T-helper 2 cell (primary cell): ENCODE results near the gene CHMP4A.

ENCODE experiments used
- DNase-seq, 5 experiments: peaks; one replicate each; pipeline versions ENCODE4 v3.0.0 to v3.0.0-alpha.2; 2012 to 2022

Gene CHMP4A

DNA sequence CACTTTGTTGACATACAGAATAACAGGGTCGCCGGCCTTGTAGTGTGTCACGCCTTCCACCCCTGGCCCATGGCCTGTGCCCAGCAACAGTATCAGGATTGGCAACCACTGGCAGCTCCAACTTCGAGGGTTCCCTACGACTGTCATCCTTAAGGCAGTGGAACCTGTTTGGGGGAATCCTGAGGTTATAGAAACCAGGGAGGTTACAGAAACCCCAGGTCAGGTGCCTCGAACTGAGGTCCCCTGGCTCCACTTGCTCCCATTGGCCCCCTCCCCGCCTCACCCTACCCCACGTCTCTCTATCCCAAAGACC is 18.5 kb downstream of the CHMP4A start:
- DNase-seq = no peak

GRCh38 chr14:24194186-24194872 is 19.0 kb downstream of the CHMP4A start:
- no peak for DNase-seq

DNA sequence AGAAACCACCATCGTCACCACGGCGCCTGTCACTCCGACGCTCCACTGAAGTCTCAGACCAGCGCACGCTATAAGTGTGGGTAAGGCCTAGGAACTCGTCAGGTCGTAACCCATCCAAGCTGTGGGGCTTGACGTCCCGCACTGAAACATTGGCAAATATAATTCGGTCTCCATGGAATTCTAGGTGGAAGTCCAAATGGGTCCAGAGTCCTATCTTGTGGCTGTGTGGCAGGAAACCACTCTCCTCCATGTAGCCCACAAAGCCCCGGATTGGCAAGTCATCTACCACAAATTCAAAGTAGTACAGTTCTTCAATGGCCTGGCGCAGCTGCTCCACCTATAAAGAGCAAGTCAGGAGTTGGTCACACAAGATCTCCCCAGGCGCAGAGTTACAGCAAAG is 20.4 kb downstream of the CHMP4A start:
- DNase-seq = no peak

DNA sequence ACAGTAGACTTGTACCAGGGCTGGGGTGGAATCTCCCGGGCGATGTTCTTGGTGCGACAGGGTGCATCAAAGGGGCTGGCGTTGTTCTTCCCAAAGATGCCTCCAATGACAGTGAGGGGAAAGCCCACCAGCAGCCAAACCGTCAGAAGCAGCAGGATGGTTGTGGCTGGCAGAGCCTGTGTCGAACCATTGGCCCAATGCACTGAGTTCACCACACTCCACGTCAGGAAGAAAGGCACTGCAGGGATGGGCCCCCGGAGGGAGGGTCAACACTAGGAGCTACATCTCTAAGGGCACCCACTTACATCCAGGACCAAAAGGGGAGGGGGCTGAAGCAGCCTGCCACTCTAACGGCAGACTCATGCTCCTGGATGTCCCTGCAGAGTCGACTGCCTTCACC is 22.9 kb downstream of the CHMP4A start:
- DNase-seq = no peak

DNA sequence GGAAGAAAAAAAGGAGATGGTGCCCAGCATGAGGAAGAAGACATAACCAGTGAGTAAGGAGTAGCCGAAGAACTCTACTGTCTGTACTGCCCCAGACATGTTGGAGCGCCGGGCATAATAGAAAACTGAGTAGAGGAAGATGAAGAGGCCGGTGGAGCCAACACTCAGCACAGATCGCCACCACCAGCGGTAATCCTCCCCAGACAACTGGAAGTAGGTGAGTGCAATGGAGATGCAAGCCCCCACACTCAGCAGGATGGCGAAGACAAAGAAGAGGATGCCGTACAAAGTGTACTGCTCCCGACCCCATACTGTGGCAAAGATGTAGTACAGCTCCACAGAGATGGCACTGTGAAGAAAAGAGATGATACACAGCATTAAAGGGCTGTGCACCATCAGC is 23.8 kb downstream of the CHMP4A start:
- no peak for DNase-seq

DNA sequence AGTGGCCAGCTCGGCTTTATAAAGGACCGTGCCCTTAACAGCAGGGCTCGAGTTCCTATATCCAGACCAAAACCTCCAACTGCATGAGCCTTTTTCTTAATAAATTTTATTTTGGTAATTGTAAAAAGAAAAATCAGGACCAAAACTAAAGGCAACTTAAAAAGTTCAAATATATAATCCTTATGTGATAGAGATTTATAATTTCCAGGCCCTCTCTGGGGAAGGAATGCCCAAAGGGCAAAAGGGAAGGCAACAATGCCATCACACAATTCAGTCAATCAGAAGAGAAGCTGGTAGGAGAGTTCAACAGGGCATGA is 24.3 kb downstream of the CHMP4A start:
- no peak for DNase-seq

- peak; percentile 83 to 98 (median 93) for DNase-seq
These were observed 24.8 kb downstream of the CHMP4A start, which contains the start of gene IPO4 for GRCh38 chr14:24188251-24189058. Gene IPO4 (minus strand): TSS chr14:24188816. CDS start chr14:24188787, 29 bp downstream.

DNA sequence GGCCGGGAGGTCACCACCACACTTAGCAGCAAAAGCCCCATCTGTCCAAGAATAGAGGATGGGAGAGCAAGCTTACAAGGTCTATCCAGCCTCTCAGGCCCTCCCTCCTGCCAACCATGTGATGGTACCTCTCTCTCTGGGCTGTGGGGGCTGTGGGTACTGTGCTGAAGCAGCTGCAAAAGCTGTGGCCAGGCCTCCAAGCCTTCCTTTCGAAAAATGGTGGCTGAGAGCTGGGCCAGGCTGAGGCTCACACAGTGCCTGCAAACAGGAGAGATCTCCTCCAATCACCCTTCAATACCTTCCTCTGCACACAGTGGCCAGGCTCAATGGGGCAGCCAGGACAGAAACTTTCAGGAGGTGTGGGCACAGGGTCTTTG is 25.8 kb downstream of the CHMP4A start:
- no peak for DNase-seq

DNA sequence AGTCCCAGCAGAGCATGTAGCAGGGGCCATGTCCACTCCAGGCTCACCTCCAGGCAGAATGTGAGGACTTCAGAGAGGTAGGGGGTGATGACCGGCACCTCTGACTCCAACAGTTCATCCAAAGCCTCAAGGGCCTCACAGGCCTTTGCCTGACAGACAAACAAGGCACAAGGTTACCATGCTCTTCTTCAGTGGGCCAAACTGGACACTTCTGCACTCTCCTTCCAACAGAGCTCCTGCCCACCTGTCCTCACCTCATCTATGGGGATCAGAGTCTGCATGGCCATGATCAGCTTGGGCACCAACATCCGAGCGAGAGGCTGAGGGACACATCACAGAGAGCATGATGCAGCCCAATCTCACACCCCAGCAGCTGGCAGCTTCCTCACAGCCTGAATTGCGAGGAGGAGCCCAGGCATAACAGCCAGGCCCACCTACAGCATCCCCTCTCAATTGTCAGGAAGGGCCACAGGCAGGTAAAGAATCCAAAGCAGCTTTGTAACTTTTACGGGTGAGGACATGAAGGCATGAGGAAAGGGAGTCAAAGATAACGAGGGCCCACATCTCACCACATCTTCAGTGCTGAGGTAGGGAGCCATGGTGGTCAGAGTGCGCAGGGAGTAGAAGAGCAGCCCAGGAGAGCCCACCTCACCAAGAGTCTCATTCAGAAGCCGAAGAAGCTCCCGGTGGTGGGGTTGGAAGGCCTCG is 26.3 kb downstream of the CHMP4A start:
- DNase-seq = no peak

- DNase-seq = no peak
These were observed 27.5 kb downstream of the CHMP4A start for GRCh38 chr14:24185741-24186140.

DNA sequence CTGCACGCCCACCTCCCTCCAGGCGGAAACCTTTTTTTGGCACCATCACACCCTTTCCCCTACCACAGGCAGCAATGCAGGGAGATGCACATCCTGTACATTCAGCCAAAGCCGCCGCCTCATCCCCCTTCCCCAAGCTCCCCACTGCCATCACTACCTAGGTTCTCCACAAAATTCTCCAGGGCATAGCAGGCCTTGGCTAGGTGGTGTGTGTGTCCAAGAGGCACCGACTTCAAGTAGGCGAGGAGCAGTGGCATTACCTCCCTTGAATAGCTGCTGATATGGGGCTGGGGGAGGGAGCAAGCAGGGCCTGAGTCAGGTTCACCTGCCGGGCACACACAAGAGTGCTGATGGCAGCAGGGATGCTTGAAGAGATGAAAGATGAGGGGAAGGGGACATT is 28.3 kb downstream of the CHMP4A start:
- no peak for DNase-seq

DNA sequence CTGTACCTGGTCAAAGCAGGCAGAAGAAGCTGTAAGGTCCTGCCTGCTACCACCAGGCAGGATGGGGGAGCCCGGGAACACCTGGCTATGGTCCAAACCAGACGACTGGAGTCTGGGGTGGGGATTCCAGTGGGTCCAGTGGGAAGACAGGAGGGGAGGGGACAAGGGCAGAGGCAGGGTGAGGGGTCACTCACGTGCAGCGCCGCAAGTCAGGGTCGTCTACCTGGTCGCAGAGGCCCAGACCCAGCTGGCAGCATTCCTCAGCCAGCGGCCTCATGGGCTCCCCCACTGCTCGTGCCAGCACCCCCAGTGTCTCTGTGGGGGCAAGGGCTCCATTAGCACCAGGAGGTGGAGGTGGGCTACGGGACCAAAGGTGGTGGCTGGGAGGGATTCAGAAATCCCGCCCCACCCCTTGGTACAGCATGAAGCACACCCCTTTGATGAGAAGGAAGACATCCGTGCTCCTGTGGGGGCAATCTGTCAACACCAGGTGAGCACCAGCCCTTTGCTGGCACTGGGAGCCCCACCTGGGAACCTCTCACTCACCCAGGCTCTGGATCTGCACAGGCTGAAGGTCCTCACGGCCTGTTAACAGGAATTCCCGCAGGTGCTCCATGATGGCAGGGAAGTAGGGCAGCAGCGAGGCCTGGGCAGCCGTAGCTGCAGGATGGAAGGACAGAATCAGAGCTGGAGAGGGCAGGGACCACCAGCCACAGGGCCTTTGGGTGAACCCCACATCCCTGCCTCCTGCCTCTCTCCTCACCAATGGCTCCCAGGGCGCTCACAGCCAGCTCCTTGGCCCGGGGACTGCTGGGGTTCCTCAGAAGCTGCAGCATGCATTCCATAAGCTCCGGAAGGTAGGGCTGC is 29.0 kb downstream of the CHMP4A start:
- no peak for DNase-seq

DNA sequence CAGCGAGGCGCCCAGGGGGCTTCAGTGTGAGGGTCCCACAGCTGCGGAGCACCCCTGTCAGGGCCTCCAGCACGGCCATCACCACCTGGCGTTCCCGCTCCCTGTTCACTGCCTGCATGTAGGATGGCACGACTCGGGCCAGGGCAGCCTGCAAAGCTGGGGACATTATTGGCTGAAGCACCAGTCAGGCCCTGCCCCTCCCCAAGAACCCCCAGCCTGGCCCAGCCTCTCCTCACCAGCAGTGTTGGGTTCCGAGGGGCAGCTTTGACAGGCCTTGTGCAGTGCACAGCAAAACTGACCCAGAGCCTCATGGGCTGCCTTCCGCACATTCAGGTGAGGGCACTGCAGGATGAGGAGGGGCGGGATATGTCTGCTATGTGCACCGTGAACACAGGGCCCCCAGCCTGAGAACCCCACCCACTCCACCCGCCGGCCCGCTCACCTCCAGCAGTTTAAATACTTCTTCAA is 30.2 kb downstream of the CHMP4A start:
- no peak for DNase-seq

DNA sequence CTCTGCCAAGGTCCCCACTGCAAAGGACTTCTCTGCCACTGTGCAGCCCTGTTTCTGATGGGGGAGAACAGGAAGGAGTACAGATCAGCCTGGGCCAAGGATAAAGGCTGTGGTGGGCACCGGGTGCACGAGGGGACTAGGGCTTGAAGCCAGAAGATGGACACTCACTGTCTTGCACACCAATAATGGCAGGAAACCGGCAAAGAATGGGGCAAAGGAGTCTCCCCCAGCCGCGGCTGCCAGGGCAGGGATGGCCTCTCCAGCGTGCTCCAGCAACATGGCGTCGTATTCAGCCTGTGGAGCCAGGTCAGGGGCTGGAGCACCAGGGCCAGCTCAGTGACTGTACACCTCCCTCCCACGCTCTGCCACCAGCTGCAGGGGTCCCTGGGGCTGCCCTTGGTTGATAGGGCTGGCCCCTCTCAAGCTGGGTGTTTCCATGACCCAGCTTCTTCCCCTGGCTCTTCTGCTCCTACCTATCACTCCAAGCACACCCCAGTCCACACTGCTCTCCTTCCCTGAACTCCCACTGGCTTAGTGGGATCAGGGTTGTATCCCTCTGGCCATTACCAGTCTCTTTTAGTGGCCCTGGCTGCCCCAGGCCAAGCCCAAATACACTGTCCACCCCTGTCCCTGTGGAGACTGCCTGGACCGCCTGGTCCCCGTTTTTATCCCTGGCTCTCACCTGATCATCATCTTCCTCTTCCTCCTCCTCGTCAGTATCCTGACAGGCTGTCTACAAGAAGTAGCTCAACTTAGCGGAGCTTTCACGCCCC is 31.0 kb downstream of the CHMP4A start:
- DNase-seq = no peak

- no peak for DNase-seq
These were observed 31.8 kb downstream of the CHMP4A start for GRCh38 chr14:24181371-24182077.

- DNase-seq = no peak
These were observed 33.1 kb downstream of the CHMP4A start for GRCh38 chr14:24179961-24180796.

GRCh38 chr14:24179294-24179960 is 33.9 kb downstream of the CHMP4A start:
- no peak for DNase-seq

DNA sequence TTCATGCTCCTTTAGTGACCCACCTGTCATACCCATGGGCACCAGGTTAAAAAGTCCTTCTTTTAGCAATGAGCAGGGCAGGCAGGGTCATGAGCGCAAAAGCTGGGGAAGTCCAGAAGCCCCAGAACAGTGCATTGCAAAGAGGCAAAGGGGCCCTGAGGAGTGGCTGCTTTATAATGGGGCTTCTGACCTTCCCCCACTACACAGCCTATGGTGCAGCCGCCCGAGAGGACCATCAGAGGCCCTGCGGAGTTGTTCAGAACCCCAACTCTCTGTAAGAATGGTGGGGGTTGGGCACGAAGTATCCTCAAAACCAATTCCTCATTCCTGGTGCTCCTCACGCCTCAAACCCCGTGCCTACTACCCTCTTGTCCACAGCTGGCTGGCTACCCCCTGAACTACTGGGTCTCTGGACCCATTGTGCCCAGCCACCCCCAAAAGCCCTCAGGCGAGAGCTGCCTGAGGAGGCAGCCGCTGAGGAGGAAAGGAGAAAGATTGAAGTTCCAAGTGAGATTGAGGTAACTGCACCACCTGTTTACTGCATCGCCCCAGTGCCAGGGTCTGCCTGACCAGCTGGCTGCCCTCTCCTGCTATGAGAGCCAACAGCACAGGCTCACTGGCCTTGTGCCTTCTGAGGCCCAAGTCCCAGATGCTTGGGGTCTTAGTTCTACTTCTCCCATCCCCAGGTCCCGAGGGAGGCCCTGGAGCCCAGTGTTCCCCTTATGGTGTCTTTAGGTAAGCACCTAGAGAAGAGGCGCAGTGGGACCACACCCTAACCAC is 34.7 kb downstream of the CHMP4A start:
- DNase-seq = no peak

GRCh38 chr14:24177891-24178290 is 35.4 kb downstream of the CHMP4A start:
- DNase-seq = no peak
